Panc1 (cell line): ENCODE results near the gene ARPP19. TPM values are rescaled to one million over a fixed set of nuclear protein-coding genes. Genes with fewer than 3 reads are reported as not detected.

Source experiments
- ATAC-seq: fragments of 200-7000 bp; cut with Tn5 transposase; 2 replicates; pipeline ENCODE4 v1.9.1; 2020; ENCODE audit warnings: mild to moderate bottlenecking, moderate library complexity
- BruUV-seq: library from RNA; stranded (reverse); fragments of 400-500 nt; replicated peaks from 2 replicates; lab custom pipeline; 2021; lab: Mats Ljungman, UMichigan
- CTCF ChIA-PET: fragments of 300-600 bp; sonication (Branson Sonifier 250); formaldehyde crosslinking; loops from one replicate; lab custom pipeline; 2022; ENCODE audit warnings: antibody characterized with exemption; lab: Charles Lee
- POLR2A ChIA-PET: fragments of 300-600 bp; sonication (Branson Sonifier 250); formaldehyde crosslinking; loops from one replicate; lab custom pipeline; 2022; ENCODE audit warnings: antibody characterized with exemption; lab: Charles Lee
- DNase-seq: peaks from one replicate; pipeline ENCODE4 v3.0.0-alpha.2; 2010; ENCODE audit warnings: low read depth, low spot score
- H3K27ac ChIP-seq: 2 replicates; pipeline ENCODE4 v1.5.1; 2011; ENCODE audit warnings: mild to moderate bottlenecking, low read length, inconsistent platforms
- H3K27me3 ChIP-seq: fragments of 200-500 bp; sonication (Bioruptor generic); 2 replicates; pipeline ENCODE4 v1.6.0; 2014; ENCODE audit warnings: low read length, inconsistent platforms; ENCODE audit not compliant: control insufficient read depth, insufficient read depth
- H3K36me3 ChIP-seq: fragments of 200-500 bp; sonication (Bioruptor generic); 2 replicates; pipeline ENCODE4 v1.5.1; 2014; ENCODE audit warnings: inconsistent platforms, mild to moderate bottlenecking, low read length, moderate library complexity; ENCODE audit not compliant: control insufficient read depth, insufficient read depth
- H3K4me1 ChIP-seq: 2 replicates; pipeline ENCODE4 v1.5.1; 2011; ENCODE audit warnings: inconsistent platforms, mild to moderate bottlenecking, low read length, moderate library complexity; ENCODE audit not compliant: control insufficient read depth, insufficient read depth
- H3K4me3 ChIP-seq, 2 experiments: 2 replicates each; pipeline ENCODE4 v1.5.1; 2011 to 2012; ENCODE audit warnings: low read depth in 2 of 2, low read length in 2 of 2, mild to moderate bottlenecking in 2 of 2, inconsistent platforms in 1 of 2, moderate library complexity in 1 of 2
- H3K9me3 ChIP-seq: fragments of 200-500 bp; sonication (Bioruptor generic); 2 replicates; pipeline ENCODE4 v1.5.1; 2014; ENCODE audit warnings: low read depth, mild to moderate bottlenecking, inconsistent platforms, low read length, moderate library complexity; ENCODE audit not compliant: control insufficient read depth, insufficient read depth
- CTCF ChIP-seq: fragments of 450-650 bp; IDR thresholded peaks from 2 replicates; pipeline ENCODE4 v1.5.1; 2017; ENCODE audit warnings: mild to moderate bottlenecking
- POLR2AphosphoS5 ChIP-seq: IDR thresholded peaks from 2 replicates; pipeline ENCODE4 v1.6.1; 2012; ENCODE audit warnings: mild to moderate bottlenecking, low read depth, low read length, moderate library complexity
- REST ChIP-seq, 2 experiments: IDR thresholded peaks; 2 replicates each; pipeline ENCODE4 v1.6.1; 2011 to 2012; ENCODE audit warnings: low read depth in 2 of 2, control low read depth in 1 of 2, low read length in 1 of 2, mild to moderate bottlenecking in 1 of 2, moderate library complexity in 1 of 2; ENCODE audit not compliant: insufficient read depth in 1 of 2
- SIN3A ChIP-seq: IDR thresholded peaks from 2 replicates; pipeline ENCODE4 v1.6.1; 2012; ENCODE audit warnings: low read depth, mild to moderate bottlenecking, low read length, moderate library complexity, borderline replicate concordance; ENCODE audit not compliant: insufficient read depth
- TCF7L2 ChIP-seq: IDR thresholded peaks from 2 replicates; pipeline ENCODE4 v1.6.1; 2011; ENCODE audit warnings: mild to moderate bottlenecking, low read depth, low read length, inconsistent platforms
- in situ Hi-C: cut with HindIII; loops from 2 replicates; pipeline ENCODE4 v1.10.0; 2016; ENCODE audit warnings: low sequenced_read_pairs, low pct_unique_long_range_greater_than_20kb
- intact Hi-C: fragments of 100-400 bp; cut with micrococcal nuclease; formaldehyde crosslinking; loops from one replicate; pipeline ENCODE4 v1.10.0; 2022; ENCODE audit not compliant: unreplicated experiment
- total RNA-seq: library from RNA; stranded (reverse); gene quantifications from one replicate; pipeline ENCODE4 v1.2.1, GENCODE V29; 2021; ENCODE audit not compliant: unreplicated experiment

ARPP19 gene
- total RNA-seq, 1 experiment from 2014 or later, result 153 TPM

- intact Hi-C loops, result no loop called here
- H3K27me3 ChIP-seq, result no peaks in the 10 kb centered on the region
- H3K9me3 ChIP-seq, result no peaks in the 10 kb centered on the region
- no peak overlapping the region for H3K27ac ChIP-seq
- no peaks in the 10 kb centered on the region for H3K4me1 ChIP-seq
- BruUV-seq, result no TSS peak
- in situ Hi-C loops, result no loop called here
- TF ChIP-seq CTCF, result no peak
- no peak for TF ChIP-seq SIN3A
- ATAC-seq (no peak), DNase-seq (no peak)
- H3K36me3 ChIP-seq, result no peaks in the 10 kb centered on the region
- ChIA-PET POLR2A (no interaction called here), CTCF (no interaction called here)
- no peak overlapping the region for H3K4me3 ChIP-seq
These were observed 31.4 kb downstream of the ARPP19 start for GRCh38 chr15:52537459-52537858.

- in situ Hi-C loops, result no loop called here
- no peaks in the 10 kb centered on the region for H3K36me3 ChIP-seq
- no peak for TF ChIP-seq TCF7L2
- TF ChIP-seq REST (IDR thresholded peaks at IDR 0.05; ENCODE audit: insufficient read depth in 1 of 2, low read depth in 2 of 2, low read length in 1 of 2), result no peak
- TF ChIP-seq CTCF, result no peak
- no peak for TF ChIP-seq SIN3A
- no peak for TF ChIP-seq POLR2AphosphoS5
- ATAC-seq, result no peak
- no peaks in the 10 kb centered on the region for H3K27me3 ChIP-seq
- no peak overlapping the region for H3K4me3 ChIP-seq
- no peaks in the 10 kb centered on the region for H3K9me3 ChIP-seq
- CTCF ChIA-PET, result interaction anchor here (0.6 kb wide), 1 partner anchor 278 kb away, joined by 8 read pairs; no protein-coding TSS in a partner anchor
- DNase-seq, result no peak
- H3K4me1 ChIP-seq, result peaks cover 4% of the 10 kb centered on the region
- POLR2A ChIA-PET, result interaction anchor here (0.6 kb wide), 1 partner anchor 257 kb away, joined by 4 read pairs; no protein-coding TSS in a partner anchor
- no peak overlapping the region for H3K27ac ChIP-seq
- no TSS peak for BruUV-seq
- intact Hi-C loops, result no loop called here
These were observed 36.4 kb downstream of the ARPP19 start for GRCh38 chr15:52532427-52532826.
